Endothelial cell of umbilical vein (primary cell): ENCODE measurements around the gene AATF. TPM values are rescaled to one million over a fixed set of nuclear protein-coding genes. Genes with fewer than 3 reads are reported as not detected.

Experiments
- Bru-seq: library from RNA; stranded (reverse); fragments of 400-500 nt; gene quantifications from one replicate; lab custom pipeline; 2021; lab: Mats Ljungman, UMichigan
- BruChase-seq, 2 experiments: library from RNA; stranded (reverse); fragments of 400-500 nt; gene quantifications; one replicate each; lab custom pipeline; 2021; lab: Mats Ljungman, UMichigan
- BruUV-seq: library from RNA; stranded (reverse); fragments of 400-500 nt; replicated peaks from 2 replicates; lab custom pipeline; 2021; lab: Mats Ljungman, UMichigan
- CTCF ChIA-PET: fragments of 300-600, 350-600 bp; sonication (Branson Sonifier 250); formaldehyde crosslinking; loops from one replicate; lab custom pipeline; 2021; ENCODE audit warnings: antibody characterized with exemption, inconsistent platforms; lab: Charles Lee
- POLR2A ChIA-PET: fragments of 300-600, 350-600 bp; sonication (Branson Sonifier 250); formaldehyde crosslinking; loops from one replicate; lab custom pipeline; 2021; ENCODE audit warnings: antibody characterized with exemption, inconsistent platforms; lab: Charles Lee
- DNase-seq: peaks from one replicate; pipeline ENCODE4 v3.0.0-alpha.2; 2011; ENCODE audit warnings: low read depth, low spot score
- FAIRE-seq: peaks from 2 replicates; lab custom pipeline; 2011; peaks lifted over from hg19 to GRCh38; lab: Jason Lieb, UNC
- H2AFZ ChIP-seq: 2 replicates; pipeline ENCODE4 v1.6.0; 2012; ENCODE audit warnings: low read depth, low read length, control low read depth, inconsistent platforms
- H3K27ac ChIP-seq: 2 replicates; pipeline ENCODE4 v1.5.1; 2011; ENCODE audit warnings: low read depth, mild to moderate bottlenecking, control low read depth, low read length, moderate library complexity; ENCODE audit not compliant: insufficient read depth
- H3K27me3 ChIP-seq, 2 experiments: 2 replicates each; pipeline versions ENCODE4 v1.6.0 to v1.6.1; 2011; ENCODE audit warnings: low read length in 2 of 2, mixed read lengths in 1 of 2; ENCODE audit not compliant: control insufficient read depth in 2 of 2, insufficient read depth in 2 of 2
- H3K36me3 ChIP-seq, 2 experiments: 2 replicates in 1 of 2; 3 replicates in 1 of 2; pipeline ENCODE4 v1.5.1; 2011; ENCODE audit warnings: low read length in 2 of 2, mild to moderate bottlenecking in 1 of 2, moderate library complexity in 1 of 2; ENCODE audit not compliant: control insufficient read depth in 2 of 2, insufficient read depth in 2 of 2; ENCODE audit errors: extremely low read depth in 1 of 2
- H3K4me1 ChIP-seq: 3 replicates; pipeline ENCODE4 v1.5.1; 2011; ENCODE audit warnings: mild to moderate bottlenecking, low read length; ENCODE audit not compliant: control insufficient read depth, insufficient read depth; ENCODE audit errors: extremely low read depth
- H3K4me2 ChIP-seq: 2 replicates; pipeline ENCODE4 v1.6.1; 2011; ENCODE audit warnings: low read length, control low read depth, mixed read lengths; ENCODE audit not compliant: insufficient read depth
- H3K4me3 ChIP-seq, 3 experiments: fragments of 200-600 bp in 1 of 3; sonication (generic), shearing (Covaris generic) in 1 of 3; replicated peaks in 1 of 3; 2 replicates each; pipeline ENCODE4 v1.5.1; 2011 to 2016; ENCODE audit warnings: control low read depth in 3 of 3, low read length in 3 of 3, mild to moderate bottlenecking in 2 of 3, inconsistent platforms in 1 of 3, low read depth in 1 of 3, moderate library complexity in 1 of 3; ENCODE audit not compliant: insufficient read depth in 1 of 3
- H3K79me2 ChIP-seq: 2 replicates; pipeline ENCODE4 v1.6.0; 2012; ENCODE audit warnings: low read length, inconsistent platforms; ENCODE audit not compliant: control insufficient read depth, insufficient read depth
- H3K9ac ChIP-seq: replicated peaks from 2 replicates; pipeline ENCODE3; 2011; ENCODE audit warnings: low read length, control low read depth; ENCODE audit not compliant: insufficient read depth; ENCODE audit errors: extremely low read depth
- H3K9me1 ChIP-seq: replicated peaks from 3 replicates; pipeline ENCODE4 v1.6.0; 2011; ENCODE audit warnings: mild to moderate bottlenecking, low read length; ENCODE audit not compliant: control insufficient read depth, insufficient read depth; ENCODE audit errors: extremely low read depth
- H3K9me3 ChIP-seq: replicated peaks from 2 replicates; pipeline ENCODE4 v1.5.1; 2012; ENCODE audit warnings: low read length, inconsistent platforms; ENCODE audit not compliant: control insufficient read depth, insufficient read depth
- H4K20me1 ChIP-seq: replicated peaks from 2 replicates; pipeline ENCODE3; 2011; ENCODE audit warnings: mild to moderate bottlenecking, low read length; ENCODE audit not compliant: control insufficient read depth, insufficient read depth; ENCODE audit errors: extremely low read depth
- CTCF ChIP-seq, 2 donors: IDR thresholded peaks; 1 replicate in 1 of 2; 2 replicates in 1 of 2; pipeline ENCODE4 v1.5.1; 2011; ENCODE audit warnings: low read length in 2 of 2, mild to moderate bottlenecking in 2 of 2, moderate library complexity in 2 of 2, control low read depth in 1 of 2, inconsistent platforms in 1 of 2, low read depth in 1 of 2; ENCODE audit not compliant: insufficient read depth in 1 of 2; ENCODE audit errors: extremely low read depth in 1 of 2
- EZH2 ChIP-seq: IDR thresholded peaks from 2 replicates; pipeline ENCODE4 v1.6.1; 2012; ENCODE audit warnings: borderline replicate concordance, low read depth, mild to moderate bottlenecking, moderate library complexity, low read length, inconsistent platforms; ENCODE audit not compliant: severe bottlenecking
- FOS ChIP-seq: IDR thresholded peaks from 2 replicates; pipeline ENCODE4 v1.6.1; 2011; ENCODE audit warnings: mild to moderate bottlenecking, low read length, moderate library complexity, borderline replicate concordance; ENCODE audit not compliant: insufficient read depth
- GATA2 ChIP-seq: IDR thresholded peaks from 2 replicates; pipeline ENCODE4 v1.7.0; 2011; ENCODE audit warnings: low read depth, mild to moderate bottlenecking, moderate library complexity, mixed read lengths, low read length; ENCODE audit not compliant: insufficient read length, insufficient read depth
- JUN ChIP-seq: IDR thresholded peaks from 2 replicates; pipeline ENCODE4 v1.6.1; 2011; ENCODE audit warnings: borderline replicate concordance, low read depth; ENCODE audit not compliant: insufficient read length, insufficient read depth
- MAX ChIP-seq: IDR thresholded peaks from 2 replicates; pipeline ENCODE4 v1.6.1; 2011; ENCODE audit not compliant: insufficient read depth, insufficient read length
- MYC ChIP-seq: IDR thresholded peaks from one replicate; pipeline ENCODE4 v1.6.1; 2011; ENCODE audit warnings: mild to moderate bottlenecking, low read depth, low read length
- POLR2A ChIP-seq: IDR thresholded peaks from 2 replicates; pipeline ENCODE4 v1.6.1; 2012; ENCODE audit warnings: low read depth, mild to moderate bottlenecking, control low read depth, low read length
- POLR2AphosphoS5 ChIP-seq: IDR thresholded peaks from 2 replicates; pipeline ENCODE4 v1.6.1; 2012; ENCODE audit warnings: low read depth, mild to moderate bottlenecking, control low read depth, low read length, moderate library complexity; ENCODE audit not compliant: insufficient read depth
- dilution Hi-C: fragments of 300-500 bp; cut with MboI; formaldehyde crosslinking; loops from one replicate; pipeline ENCODE4 v1.15.0; 2019; ENCODE audit warnings: low sequenced_read_pairs; ENCODE audit not compliant: extremely low pct_ligation_motif_present
- intact Hi-C: fragments of 100-400 bp; cut with micrococcal nuclease; formaldehyde crosslinking; loops from one replicate; pipeline ENCODE4 v1.10.0; 2022
- long read RNA-seq: library from polyadenylated mRNA; stranded (forward); transcript quantifications from one replicate; pipeline ENCODE4 v2.0.0, GENCODE V29; 2021
- polyA minus RNA-seq, 3 experiments: library from RNA; depleted of rRNA, polyadenylated mRNA; stranded (reverse); fragments of >200 nt; gene quantifications; 1 replicate in 1 of 3; 2 replicates in 2 of 3; pipeline ENCODE4 v1.2.3, GENCODE V29; 2011
- polyA plus RNA-seq, 4 experiments: library from polyadenylated mRNA; depleted of rRNA in 3 of 4; stranded (reverse) in 3 of 4; unstranded in 1 of 4; fragments of >200 nt; gene quantifications; 2 replicates each; pipeline versions ENCODE4 v1.2.1 to v1.2.3, GENCODE V29; 2011 to 2012; ENCODE audit warnings: missing spikeins in 1 of 4
- total RNA-seq: library from RNA; stranded (reverse); gene quantifications from 2 replicates; pipeline ENCODE4 v1.2.3, GENCODE V29; 2021

The AATF gene
- total RNA-seq (44.8 and 47.2 TPM in 2 replicates), polyA plus RNA-seq (11.0 and 15.7 TPM in 2 replicates), polyA minus RNA-seq (12.7 and 13.5 TPM in 2 replicates), Bru-seq, nascent RNA (percentile 78 among the genes with signal in this experiment), BruChase-seq, experiment 1, labeled RNA remaining after a 6-hour chase (percentile 76 among the genes with signal in this experiment), BruChase-seq, experiment 2, labeled RNA remaining after a 2-hour chase (percentile 68 among the genes with signal in this experiment)
- 16.5 and 17.7 TPM in 2 replicates for polyA plus RNA-seq (2011; cell fraction: cytosol; rRNA removed)
- polyA plus RNA-seq (2011; cell fraction: nucleus; rRNA removed): 14.3 and 18.2 TPM in 2 replicates
- 39.9 and 47.6 TPM in 2 replicates for polyA plus RNA-seq (2012)
- 31.6 TPM for polyA minus RNA-seq (2011; cell fraction: cytosol; rRNA and poly(A)+ RNA removed)
- 12.0 and 14.4 TPM in 2 replicates for polyA minus RNA-seq (2011; cell fraction: nucleus; rRNA and poly(A)+ RNA removed)
- long read RNA-seq, transcript AATF-208 (12 exons, 2,141 nt): major isoform, 114 of 131 reads
- long read RNA-seq, partial matches to known transcripts: 6 of 131 reads
- long read RNA-seq, other reads (novel, unspliced or antisense): 10 of 131 reads

GRCh38 chr17:36948717-36949460 is at the start of gene AATF:
Gene AATF, plus strand, starts transcription at chr17:36948954. Its CDS starts 172 bp downstream, at chr17:36949126.
- TF ChIP-seq CTCF (IDR thresholded peaks at IDR 0.05; ENCODE audit: extremely low read depth in 1 of 2, insufficient read depth in 1 of 2, low read depth in 1 of 2, low read length in 2 of 2) (no peak), POLR2AphosphoS5 (peak; percentile 84), MYC (peak; percentile 67), MAX (peak; percentile 99), FOS (peak; percentile 27), GATA2 (no peak), JUN (no peak), EZH2 (no peak), POLR2A (peak; percentile 56)
- Histone ChIP-seq H3K9me3 (no peaks in the 10 kb centered on the region), H3K4me3 (peak within 1 kb of the TSS; percentile 43 to 83 (median 69)), H3K9me1 (no peaks in the 10 kb centered on the region), H3K79me2 (peaks cover 16% of the 10 kb centered on the region), H3K27me3 (peaks cover 36 to 44% of the 10 kb centered on the region in 2 experiments), H2AFZ (peak within 1 kb of the TSS; percentile 81), H4K20me1 (no peaks in the 10 kb centered on the region), H3K4me1 (peaks cover 14% of the 10 kb centered on the region), H3K36me3 (peaks cover 2 to 4% of the 10 kb centered on the region in 2 experiments), H3K27ac (peak within 1 kb of the TSS; percentile 27), H3K9ac (peak within 1 kb of the TSS; percentile 68), H3K4me2 (peak within 1 kb of the TSS; percentile 88)
- no peak for FAIRE-seq
- POLR2A ChIA-PET: no interaction called here
- CTCF ChIA-PET: interaction anchor here (0.6 to 1.7 kb wide), 12 partner anchors 11 to 425 kb away, joined by 3 to 21 read pairs (median 4); partner anchors contain the start of gene LHX1
- intact Hi-C loops: loop anchor here (2.0 to 5.0 kb wide), 3 partner anchors 98 to 347 kb away; partner anchors contain the start of gene MRM1
- DNase-seq: peak; percentile 97
- BruUV-seq: no TSS peak
- dilution Hi-C loops: no loop called here
